ENCODE results near the gene FCN1. TPM values are rescaled to one million over a fixed set of nuclear protein-coding genes. Genes with fewer than 3 reads are reported as not detected.
A peak's percentile ranks its signal among the peaks of the same experiment; 100 is the strongest.

FCN1 gene
- total RNA-seq, 2 donors from 2014 or later: 12.4 to 27.8 TPM

DNA sequence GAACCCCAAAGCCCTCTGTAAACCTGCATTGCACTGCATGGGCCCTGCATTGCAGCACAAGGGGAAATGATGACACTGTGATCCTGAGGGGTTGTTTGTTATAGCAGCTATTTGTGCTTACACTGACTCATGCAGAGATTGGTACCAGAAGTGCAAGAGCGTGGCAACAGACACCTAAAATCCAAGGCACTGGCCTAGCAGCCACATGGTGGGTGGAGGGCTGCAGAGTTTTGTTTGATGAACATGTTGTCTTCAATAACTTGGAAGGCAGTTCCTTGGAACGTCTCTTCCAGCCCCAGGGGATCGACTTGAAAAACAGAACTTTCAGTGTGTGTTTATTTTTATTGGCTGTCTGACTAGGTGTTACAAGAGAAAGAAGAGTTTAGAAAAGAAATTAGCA lies 22.6 kb downstream of the FCN1 start:
- H3K9me3 ChIP-seq (ENCODE audit: control insufficient read depth, low read length, poor library complexity, severe bottlenecking): no peaks in the 10 kb centered on the region
- peaks cover 47% of the 10 kb centered on the region for H3K27me3 Mint-ChIP-seq
- H3K4me1 Mint-ChIP-seq: peaks cover 5% of the 10 kb centered on the region
- no peaks in the 10 kb centered on the region for H3K36me3 Mint-ChIP-seq (ENCODE audit: low read depth)
- ATAC-seq: no peak
- no peak overlapping the region for H3K4me3 Mint-ChIP-seq
- DNase-seq: no peak
- no peak overlapping the region for H3K27ac Mint-ChIP-seq

GRCh38 chr9:134894136-134894860 lies 23.4 kb downstream of the FCN1 start:
- Mint-ChIP-seq H3K4me3 (no peak overlapping the region), H3K4me1 (peaks cover 3% of the 10 kb centered on the region), H3K27ac (no peak overlapping the region), H3K36me3 (ENCODE audit: low read depth) (no peaks in the 10 kb centered on the region), H3K27me3 (peaks cover 47% of the 10 kb centered on the region)
- DNase-seq (no peak), ATAC-seq (no peak)
- H3K9me3 ChIP-seq (ENCODE audit: control insufficient read depth, low read length, poor library complexity, severe bottlenecking): no peaks in the 10 kb centered on the region

DNA sequence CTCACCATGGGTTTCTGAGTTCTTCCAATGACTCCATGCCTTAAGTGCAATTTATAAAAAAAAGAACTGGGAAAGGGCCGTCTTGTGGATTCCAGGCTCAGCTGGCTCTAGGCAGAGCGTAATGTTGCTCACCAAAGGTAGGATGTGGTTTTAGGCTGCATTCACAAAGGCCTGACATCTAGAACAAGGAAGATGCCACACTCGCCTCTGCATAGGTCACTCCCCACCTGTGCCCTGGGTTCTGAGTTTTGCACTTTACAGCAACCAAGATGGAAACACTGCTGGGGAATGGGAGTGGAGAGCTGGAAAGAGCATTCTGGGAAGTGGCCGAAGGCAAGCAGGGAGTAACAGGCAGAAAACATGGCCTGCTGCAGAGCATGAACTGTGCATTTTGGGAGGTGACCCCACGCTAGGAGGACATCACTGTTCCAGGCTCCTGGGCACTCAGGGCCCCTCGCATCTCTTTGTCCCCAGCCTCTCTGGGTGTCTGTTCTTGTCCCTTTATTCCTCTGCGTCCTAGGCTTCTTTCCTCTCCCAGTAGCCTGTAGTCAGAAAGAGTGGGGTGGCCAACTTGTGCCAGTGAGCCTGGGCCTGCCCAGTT lies 24.8 kb downstream of the FCN1 start:
- peaks cover 3% of the 10 kb centered on the region for H3K4me1 Mint-ChIP-seq
- H3K27ac Mint-ChIP-seq: no peak overlapping the region
- H3K27me3 Mint-ChIP-seq: peaks cover 55% of the 10 kb centered on the region
- H3K4me3 Mint-ChIP-seq: no peak overlapping the region
- DNase-seq (no peak), ATAC-seq (no peak)
- no peaks in the 10 kb centered on the region for H3K9me3 ChIP-seq (ENCODE audit: control insufficient read depth, low read length, poor library complexity, severe bottlenecking)
- H3K36me3 Mint-ChIP-seq (ENCODE audit: low read depth): no peaks in the 10 kb centered on the region

DNA sequence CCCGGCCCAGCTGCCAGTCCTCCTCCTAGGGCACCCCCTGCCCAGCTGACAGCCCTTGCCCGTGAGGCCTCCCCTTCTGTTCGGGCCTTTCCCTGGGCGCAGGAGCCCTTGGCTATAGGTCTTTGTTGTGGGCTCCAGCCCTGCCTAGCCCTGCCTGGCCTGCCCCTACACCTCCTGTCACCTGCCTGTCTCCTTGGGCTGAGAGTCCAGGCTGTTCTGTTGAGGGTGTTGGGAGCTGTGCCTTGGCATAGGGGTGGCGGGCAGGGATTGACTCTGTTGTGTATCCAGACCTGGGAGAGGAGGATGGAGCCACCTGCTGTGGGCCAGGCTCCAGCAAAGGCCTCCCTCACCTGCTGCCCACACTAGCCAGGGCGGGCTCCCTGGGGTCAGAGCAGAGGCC lies 25.5 kb downstream of the FCN1 start:
- DNase-seq: no peak
- Mint-ChIP-seq H3K27me3 (peaks cover 61% of the 10 kb centered on the region), H3K36me3 (ENCODE audit: low read depth) (no peaks in the 10 kb centered on the region), H3K4me1 (peaks cover 5% of the 10 kb centered on the region), H3K27ac (no peak overlapping the region), H3K4me3 (no peak overlapping the region)
- H3K9me3 ChIP-seq (ENCODE audit: control insufficient read depth, low read length, poor library complexity, severe bottlenecking): no peaks in the 10 kb centered on the region
- ATAC-seq: no peak

GRCh38 chr9:134891713-134892112 lies 26.0 kb downstream of the FCN1 start:
- H3K27ac Mint-ChIP-seq: no peak overlapping the region
- no peak for DNase-seq
- no peak overlapping the region for H3K4me3 Mint-ChIP-seq

GRCh38 chr9:134891053-134891452 lies 26.7 kb downstream of the FCN1 start:
- no peaks in the 10 kb centered on the region for H3K9me3 ChIP-seq (ENCODE audit: control insufficient read depth, low read length, poor library complexity, severe bottlenecking)
- peaks cover 5% of the 10 kb centered on the region for H3K4me1 Mint-ChIP-seq
- ATAC-seq: no peak
- peak overlapping the region; percentile 29 for H3K27ac Mint-ChIP-seq
- H3K4me3 Mint-ChIP-seq: peak overlapping the region; percentile 52
- DNase-seq: no peak
- H3K27me3 Mint-ChIP-seq: peaks cover 62% of the 10 kb centered on the region
- H3K36me3 Mint-ChIP-seq (ENCODE audit: low read depth): peaks cover 4% of the 10 kb centered on the region

More at GRCh38 chr9:134891713-134892112, 26.0 kb downstream of the FCN1 start:
- peaks cover 5% of the 10 kb centered on the region for H3K4me1 Mint-ChIP-seq
- no peaks in the 10 kb centered on the region for H3K36me3 Mint-ChIP-seq (ENCODE audit: low read depth)
- no peak for ATAC-seq
- H3K27me3 Mint-ChIP-seq: peaks cover 61% of the 10 kb centered on the region
- no peaks in the 10 kb centered on the region for H3K9me3 ChIP-seq (ENCODE audit: control insufficient read depth, low read length, poor library complexity, severe bottlenecking)

DNA sequence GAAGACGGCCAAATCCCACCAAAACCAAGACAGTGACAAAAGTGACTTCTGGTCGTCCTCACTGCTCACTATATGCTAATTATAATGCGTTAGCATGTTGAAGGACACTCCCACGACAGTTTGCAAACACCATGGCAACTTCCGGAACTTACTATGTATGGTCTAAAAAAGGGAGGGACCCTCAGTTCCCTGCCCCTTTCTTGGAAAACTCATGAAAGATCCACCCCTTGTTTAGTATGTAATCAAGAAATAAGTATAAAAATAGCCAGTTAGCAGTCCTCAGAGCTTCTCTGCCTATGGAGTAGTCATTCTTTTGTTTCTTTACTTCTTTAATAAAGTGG lies 27.6 kb downstream of the FCN1 start:
- no peaks in the 10 kb centered on the region for H3K9me3 ChIP-seq (ENCODE audit: control insufficient read depth, low read length, poor library complexity, severe bottlenecking)
- ATAC-seq (no peak), DNase-seq (no peak)
- Mint-ChIP-seq H3K4me3 (no peak overlapping the region), H3K27ac (no peak overlapping the region), H3K36me3 (ENCODE audit: low read depth) (peaks cover 4% of the 10 kb centered on the region), H3K27me3 (peaks cover 60% of the 10 kb centered on the region), H3K4me1 (peaks cover 5% of the 10 kb centered on the region)

DNA sequence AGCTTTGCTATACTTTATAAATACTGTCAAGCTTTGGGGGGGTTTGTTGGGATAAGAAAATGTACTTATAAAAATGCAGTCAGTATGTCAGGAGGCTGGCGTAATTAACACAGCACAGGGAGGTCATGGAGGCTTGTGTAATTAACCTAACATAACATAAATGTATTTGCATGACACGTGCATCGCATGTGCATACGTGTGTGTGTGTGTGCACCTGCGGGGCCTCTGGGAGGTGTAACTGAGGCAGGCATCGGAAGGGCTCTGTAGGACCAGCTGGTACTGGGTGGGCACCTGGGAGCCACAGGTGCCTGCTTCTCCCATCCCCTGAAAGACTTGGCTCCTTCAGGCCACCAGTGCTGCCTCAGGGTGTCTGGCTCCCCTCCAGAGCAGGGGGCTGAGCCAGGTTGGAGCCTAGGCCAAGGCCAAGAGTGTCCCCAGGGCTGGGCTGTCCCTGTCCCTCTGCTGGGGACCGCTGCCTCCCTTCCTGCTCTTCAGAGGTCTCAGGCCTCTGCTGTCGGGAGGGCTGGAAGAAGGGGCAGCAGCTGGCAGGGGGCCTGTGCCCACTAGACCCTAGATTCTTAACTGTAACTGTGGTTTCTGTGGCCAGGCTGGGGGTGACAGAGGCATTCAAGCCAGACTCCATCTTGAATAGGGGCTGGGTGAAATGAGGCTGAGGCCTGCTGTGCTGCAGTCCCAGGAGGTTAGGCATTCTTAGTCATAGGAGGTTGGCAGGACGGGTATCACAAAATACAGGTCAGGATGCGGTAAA lies 28.1 kb downstream of the FCN1 start:
- no peak overlapping the region for H3K4me3 Mint-ChIP-seq
- no peaks in the 10 kb centered on the region for H3K9me3 ChIP-seq (ENCODE audit: control insufficient read depth, low read length, poor library complexity, severe bottlenecking)
- no peak overlapping the region for H3K27ac Mint-ChIP-seq
- no peak for ATAC-seq
- no peak for DNase-seq
- H3K4me1 Mint-ChIP-seq: peaks cover 5% of the 10 kb centered on the region
- H3K36me3 Mint-ChIP-seq (ENCODE audit: low read depth): peaks cover 4% of the 10 kb centered on the region
- H3K27me3 Mint-ChIP-seq: peaks cover 57% of the 10 kb centered on the region

GRCh38 chr9:134888603-134889190 lies 29.0 kb downstream of the FCN1 start:
- Mint-ChIP-seq H3K4me3 (no peak overlapping the region), H3K4me1 (peaks cover 5% of the 10 kb centered on the region), H3K36me3 (ENCODE audit: low read depth) (peaks cover 4% of the 10 kb centered on the region), H3K27me3 (peaks cover 53% of the 10 kb centered on the region), H3K27ac (no peak overlapping the region)
- no peak for DNase-seq
- no peak for ATAC-seq
- H3K9me3 ChIP-seq (ENCODE audit: control insufficient read depth, low read length, poor library complexity, severe bottlenecking): no peaks in the 10 kb centered on the region

DNA sequence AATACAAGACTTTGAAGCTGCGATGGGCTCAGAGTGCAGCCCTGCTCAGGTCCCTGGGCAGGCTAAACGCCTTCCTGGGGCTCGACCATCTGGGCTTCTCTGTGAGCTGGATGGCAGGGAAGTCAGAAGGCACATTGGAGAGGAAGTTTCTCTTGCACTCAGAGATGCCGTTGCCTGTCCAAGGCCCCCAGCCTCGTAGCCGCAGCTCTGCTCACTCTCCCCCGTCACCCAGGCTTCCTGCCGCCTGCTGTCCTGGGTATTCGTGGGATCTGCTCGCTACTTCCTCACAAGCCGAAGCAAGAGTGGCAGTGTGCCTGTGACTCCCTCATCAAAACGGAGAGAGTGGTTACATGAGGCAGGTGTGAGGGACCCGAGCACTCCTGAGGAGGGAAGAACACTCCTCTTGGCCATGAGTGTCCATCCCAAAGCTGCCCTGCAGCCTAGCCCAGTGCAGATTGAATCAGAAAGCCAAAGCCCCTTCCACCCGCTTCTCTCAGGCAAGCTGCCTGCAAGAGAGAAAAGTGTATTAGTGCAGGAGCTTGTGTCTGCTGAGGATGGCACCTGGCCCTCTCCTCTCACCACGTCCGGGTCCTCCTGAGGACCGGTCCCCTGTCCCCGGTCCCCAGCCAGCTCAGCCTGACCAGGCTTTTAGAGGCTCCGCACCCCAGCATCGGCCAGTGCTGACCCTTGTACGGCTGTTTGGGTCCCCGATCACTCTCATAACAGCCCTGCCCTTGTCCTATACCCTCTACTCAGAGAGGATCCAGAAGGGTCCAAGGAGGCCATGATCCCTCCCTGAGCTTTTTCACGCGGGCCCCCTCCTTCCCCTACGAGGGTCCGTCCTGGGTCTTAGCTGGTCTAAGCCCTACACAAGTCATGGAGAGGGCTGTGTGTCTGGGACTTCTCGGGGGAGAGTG lies 29.8 kb downstream of the FCN1 start:
- Mint-ChIP-seq H3K27me3 (peaks cover 47% of the 10 kb centered on the region), H3K4me3 (no peak overlapping the region), H3K27ac (no peak overlapping the region), H3K36me3 (ENCODE audit: low read depth) (peaks cover 4% of the 10 kb centered on the region), H3K4me1 (peaks cover 5% of the 10 kb centered on the region)
- DNase-seq (no peak), ATAC-seq (no peak)
- H3K9me3 ChIP-seq (ENCODE audit: control insufficient read depth, low read length, poor library complexity, severe bottlenecking): no peaks in the 10 kb centered on the region

DNA sequence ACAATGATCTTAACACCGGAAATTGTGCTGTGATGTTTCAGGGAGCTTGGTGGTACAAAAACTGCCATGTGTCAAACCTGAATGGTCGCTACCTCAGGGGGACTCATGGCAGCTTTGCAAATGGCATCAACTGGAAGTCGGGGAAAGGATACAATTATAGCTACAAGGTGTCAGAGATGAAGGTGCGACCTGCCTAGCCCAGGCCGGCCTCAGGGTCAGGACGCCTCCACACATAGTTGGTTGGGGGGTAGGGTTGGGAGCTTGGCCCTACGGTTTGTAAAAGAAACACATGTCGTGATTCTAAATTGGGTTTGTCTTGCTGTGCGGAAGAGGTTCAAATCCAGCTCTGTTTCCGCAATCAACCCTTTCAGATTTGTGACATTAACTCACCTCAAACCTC lies 30.5 kb downstream of the FCN1 start:
- Mint-ChIP-seq H3K4me1 (peaks cover 5% of the 10 kb centered on the region), H3K36me3 (ENCODE audit: low read depth) (peaks cover 4% of the 10 kb centered on the region), H3K4me3 (no peak overlapping the region), H3K27ac (no peak overlapping the region), H3K27me3 (peaks cover 42% of the 10 kb centered on the region)
- no peaks in the 10 kb centered on the region for H3K9me3 ChIP-seq (ENCODE audit: control insufficient read depth, low read length, poor library complexity, severe bottlenecking)
- ATAC-seq: no peak
- DNase-seq: no peak

- Mint-ChIP-seq H3K4me3 (no peak overlapping the region), H3K36me3 (ENCODE audit: low read depth) (peaks cover 4% of the 10 kb centered on the region), H3K27me3 (peaks cover 41% of the 10 kb centered on the region), H3K4me1 (peaks cover 5% of the 10 kb centered on the region), H3K27ac (no peak overlapping the region)
- H3K9me3 ChIP-seq (ENCODE audit: control insufficient read depth, low read length, poor library complexity, severe bottlenecking): no peaks in the 10 kb centered on the region
- no peak for DNase-seq
- no peak for ATAC-seq
Observed at GRCh38 chr9:134886413-134886913, 31.2 kb downstream of the FCN1 start.
